ENCODE measurements around the gene PRR15L. TPM values are rescaled to one million over a fixed set of nuclear protein-coding genes. Genes with fewer than 3 reads are reported as not detected.

Gene PRR15L
- total RNA-seq, 3 donors from 2014 or later (not counting 1 experiment from before 2014, with no cell fraction given): not detected

DNA sequence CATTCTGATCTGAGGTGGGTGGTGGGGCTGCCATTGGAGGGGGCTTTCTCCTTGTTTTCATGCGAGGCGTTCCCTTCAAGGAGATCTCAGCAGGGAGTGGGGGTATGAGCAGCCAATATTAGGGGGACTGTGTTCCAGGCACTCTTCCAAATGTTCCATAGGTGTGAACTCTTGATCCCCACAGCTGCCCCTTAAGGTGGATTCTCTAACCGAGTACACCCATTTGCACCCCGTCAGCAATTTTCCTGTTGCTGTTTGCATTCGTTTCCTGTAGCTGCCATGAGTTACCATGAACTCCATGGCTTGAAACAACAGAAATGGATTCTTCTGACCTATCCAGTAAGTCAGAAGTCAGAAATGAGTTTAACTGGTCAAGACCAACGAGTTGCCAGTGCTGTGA, 3.7 kb upstream of the PRR15L start:
- H3K27me3 Mint-ChIP-seq (ENCODE audit: low read depth in 2 of 2): no peaks in the 10 kb centered on the region
- Histone ChIP-seq H3K4me3 (ENCODE audit: low read length) (no peak overlapping the region), H3K4me1 (ENCODE audit: control insufficient read depth, insufficient read depth, low read length) (no peaks in the 10 kb centered on the region), H3K27me3 (ENCODE audit: control insufficient read depth, insufficient read depth, low read length) (no peaks in the 10 kb centered on the region), H3K9me3 (ENCODE audit: control insufficient read depth, insufficient read depth, low read length) (no peaks in the 10 kb centered on the region), H3K27ac (ENCODE audit: low read length) (no peak overlapping the region), H3K36me3 (ENCODE audit: control insufficient read depth, insufficient read depth, low read length) (no peaks in the 10 kb centered on the region)
- TF ChIP-seq, protein P1, sequence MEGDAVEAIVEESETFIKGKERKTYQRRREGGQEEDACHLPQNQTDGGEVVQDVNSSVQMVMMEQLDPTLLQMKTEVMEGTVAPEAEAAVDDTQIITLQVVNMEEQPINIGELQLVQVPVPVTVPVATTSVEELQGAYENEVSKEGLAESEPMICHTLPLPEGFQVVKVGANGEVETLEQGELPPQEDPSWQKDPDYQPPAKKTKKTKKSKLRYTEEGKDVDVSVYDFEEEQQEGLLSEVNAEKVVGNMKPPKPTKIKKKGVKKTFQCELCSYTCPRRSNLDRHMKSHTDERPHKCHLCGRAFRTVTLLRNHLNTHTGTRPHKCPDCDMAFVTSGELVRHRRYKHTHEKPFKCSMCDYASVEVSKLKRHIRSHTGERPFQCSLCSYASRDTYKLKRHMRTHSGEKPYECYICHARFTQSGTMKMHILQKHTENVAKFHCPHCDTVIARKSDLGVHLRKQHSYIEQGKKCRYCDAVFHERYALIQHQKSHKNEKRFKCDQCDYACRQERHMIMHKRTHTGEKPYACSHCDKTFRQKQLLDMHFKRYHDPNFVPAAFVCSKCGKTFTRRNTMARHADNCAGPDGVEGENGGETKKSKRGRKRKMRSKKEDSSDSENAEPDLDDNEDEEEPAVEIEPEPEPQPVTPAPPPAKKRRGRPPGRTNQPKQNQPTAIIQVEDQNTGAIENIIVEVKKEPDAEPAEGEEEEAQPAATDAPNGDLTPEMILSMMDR (IDR thresholded peaks at IDR 0.05): no peak
- H3K9me3 Mint-ChIP-seq: no peaks in the 10 kb centered on the region
- WGBS (ENCODE audit: insufficient coverage): 87% methylated on average over 6 of the region's 6 CpGs
- H3K4me1 Mint-ChIP-seq: no peaks in the 10 kb centered on the region
- ATAC-seq (no peak), DNase-seq (no peak)
- intact Hi-C loops (cut with micrococcal nuclease): no loop called here
- H3K36me3 Mint-ChIP-seq: no peaks in the 10 kb centered on the region
- H3K27ac Mint-ChIP-seq: no peak overlapping the region
- H3K4me3 Mint-ChIP-seq: no peak overlapping the region

DNA sequence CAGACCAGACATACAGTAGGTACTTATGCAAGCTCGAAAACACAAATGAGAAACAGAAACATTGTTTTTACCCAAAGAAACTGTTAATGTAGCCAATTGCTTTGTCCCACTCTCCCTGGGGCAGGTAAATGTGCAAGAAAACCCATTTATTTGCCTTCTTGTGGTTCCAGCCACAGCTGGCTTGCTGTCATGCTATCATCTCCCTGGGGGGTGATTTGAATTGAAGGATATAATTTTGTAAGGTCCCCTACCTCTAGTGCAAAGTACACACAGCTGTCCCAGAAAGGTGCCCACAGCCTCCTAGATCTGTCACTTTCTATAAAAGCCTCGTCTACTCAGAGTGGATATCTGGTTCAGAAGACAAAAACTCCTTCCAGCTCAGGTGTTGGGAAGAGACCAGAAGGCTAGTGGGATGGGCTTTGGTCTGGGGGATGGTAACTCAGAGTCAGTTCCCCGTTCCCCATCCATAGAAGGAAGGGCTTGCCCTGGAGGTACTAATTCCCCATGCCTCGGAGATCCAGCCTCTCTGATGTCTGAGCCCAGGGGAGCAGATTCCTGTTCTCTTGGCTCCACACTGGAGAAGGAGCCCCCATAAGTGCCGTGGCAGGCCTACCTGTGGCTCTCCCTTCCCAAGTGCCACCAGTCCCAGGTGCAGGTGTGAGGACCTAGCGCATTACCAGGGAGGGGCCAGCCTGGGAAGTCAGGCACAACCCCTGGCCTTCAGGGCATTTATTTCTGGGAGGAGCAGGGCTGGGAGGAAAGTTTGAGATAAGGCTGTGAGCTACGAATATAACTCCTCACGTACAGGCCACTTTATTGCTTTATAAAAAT, 2.4 kb upstream of the PRR15L start:
- Mint-ChIP-seq H3K27me3 (ENCODE audit: low read depth in 2 of 2) (no peaks in the 10 kb centered on the region), H3K4me3 (no peak overlapping the region), H3K9me3 (no peaks in the 10 kb centered on the region), H3K36me3 (no peaks in the 10 kb centered on the region), H3K4me1 (no peaks in the 10 kb centered on the region), H3K27ac (no peak overlapping the region)
- 81% methylated on average over 8 of the region's 8 CpGs for WGBS (ENCODE audit: insufficient coverage)
- Histone ChIP-seq H3K36me3 (ENCODE audit: control insufficient read depth, insufficient read depth, low read length) (no peaks in the 10 kb centered on the region), H3K9me3 (ENCODE audit: control insufficient read depth, insufficient read depth, low read length) (no peaks in the 10 kb centered on the region), H3K4me1 (ENCODE audit: control insufficient read depth, insufficient read depth, low read length) (no peaks in the 10 kb centered on the region), H3K27me3 (ENCODE audit: control insufficient read depth, insufficient read depth, low read length) (no peaks in the 10 kb centered on the region), H3K27ac (ENCODE audit: low read length) (no peak overlapping the region), H3K4me3 (ENCODE audit: low read length) (no peak overlapping the region)
- intact Hi-C loops (cut with micrococcal nuclease): no loop called here
- DNase-seq: no peak
- TF ChIP-seq, protein P1 (IDR thresholded peaks at IDR 0.05): no peak
- ATAC-seq: no peak

DNA sequence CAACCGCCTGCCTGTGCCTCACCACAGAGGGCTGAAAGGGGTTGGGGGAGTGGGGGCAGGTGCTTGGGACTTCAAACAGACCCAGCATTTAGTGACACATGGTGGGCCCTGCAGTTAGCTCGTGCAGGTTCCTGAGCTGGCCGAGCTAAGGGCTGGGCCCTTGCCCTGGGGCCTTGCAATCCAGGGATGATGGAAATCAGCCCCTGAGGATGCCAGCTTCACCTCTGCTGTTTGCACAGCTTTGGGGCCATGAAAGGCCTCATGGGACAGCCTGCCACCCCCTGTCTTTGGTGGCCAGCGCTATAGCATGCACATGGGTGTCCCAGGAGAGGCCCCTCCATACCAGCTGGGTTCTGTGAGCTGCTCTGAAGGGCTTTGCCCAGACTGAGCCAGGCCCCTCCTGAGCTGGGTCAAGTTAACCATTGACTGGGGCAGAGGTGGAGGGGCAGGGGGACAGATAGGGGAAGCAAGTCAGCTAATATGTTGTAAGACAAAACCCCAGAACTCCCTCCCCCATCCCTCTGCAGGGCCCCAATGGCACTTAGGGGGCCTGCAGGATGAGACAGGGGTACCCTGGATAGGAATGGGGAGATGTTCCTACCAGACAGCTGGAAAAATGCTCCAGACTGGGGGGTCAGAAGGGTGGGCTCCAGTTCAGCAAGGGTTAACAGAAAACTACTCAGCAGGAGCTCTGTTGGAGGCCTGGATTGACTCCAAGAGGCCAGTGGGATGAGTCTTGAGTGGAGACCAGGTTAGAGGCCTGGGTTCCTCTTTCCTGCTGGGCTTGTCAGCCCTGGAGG, 692 bp downstream of the PRR15L start:
- no peaks in the 10 kb centered on the region for H3K36me3 Mint-ChIP-seq
- no peaks in the 10 kb centered on the region for H3K4me1 Mint-ChIP-seq
- H3K27ac Mint-ChIP-seq: no peak overlapping the region
- Histone ChIP-seq H3K36me3 (ENCODE audit: control insufficient read depth, insufficient read depth, low read length) (no peaks in the 10 kb centered on the region), H3K9me3 (ENCODE audit: control insufficient read depth, insufficient read depth, low read length) (no peaks in the 10 kb centered on the region), H3K27ac (ENCODE audit: low read length) (no peak overlapping the region), H3K4me3 (ENCODE audit: low read length) (no peak overlapping the region), H3K4me1 (ENCODE audit: control insufficient read depth, insufficient read depth, low read length) (peaks cover 3% of the 10 kb centered on the region), H3K27me3 (ENCODE audit: control insufficient read depth, insufficient read depth, low read length) (no peaks in the 10 kb centered on the region)
- H3K9me3 Mint-ChIP-seq: no peaks in the 10 kb centered on the region
- intact Hi-C loops (cut with micrococcal nuclease): no loop called here
- TF ChIP-seq, protein P1 (IDR thresholded peaks at IDR 0.05): no peak
- no peak for ATAC-seq
- no peak overlapping the region for H3K4me3 Mint-ChIP-seq
- DNase-seq: no peak
- WGBS (ENCODE audit: insufficient coverage): 78% methylated on average over 4 of the region's 4 CpGs
- H3K27me3 Mint-ChIP-seq (ENCODE audit: low read depth in 2 of 2): no peaks in the 10 kb centered on the region

All from natural killer cell (primary cell).